ENCODE measurements around the gene LATS1. TPM values are rescaled to one million over a fixed set of nuclear protein-coding genes. Genes with fewer than 3 reads are reported as not detected.
"Not testable (repeated sequence)": the region's sequence is repeated elsewhere in the genome, so short reads cannot be mapped to it uniquely, and the experiment has no call there.

The LATS1 gene
- total and polyA plus RNA-seq, 2 of the 8 experiments (the other 6 are each of a cell fraction or from before 2014, with no cell fraction given) = 8.9 to 21.7 TPM

DNA sequence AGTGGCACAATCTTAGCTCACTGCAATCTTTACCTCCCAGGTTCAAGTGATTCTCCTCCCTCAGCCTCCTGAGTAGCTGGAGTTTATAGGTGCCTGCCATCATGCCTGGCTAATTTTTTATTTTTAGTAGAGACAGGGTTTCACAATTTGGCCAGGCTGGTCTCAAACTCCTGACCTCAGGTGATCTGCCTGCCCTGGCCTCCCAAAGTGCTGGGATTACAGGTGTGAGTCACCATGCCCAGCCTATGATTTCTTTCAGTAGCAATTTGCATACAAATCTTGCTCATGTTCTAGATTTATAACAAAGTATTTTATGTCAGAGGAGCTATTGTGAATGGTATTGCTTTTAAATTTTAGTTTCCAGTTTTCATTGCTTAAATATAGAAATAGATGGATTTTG, 45.6 kb downstream of the LATS1 start:
- H2BK5ac ChIP-seq (ENCODE audit: low read depth, low read length); H2BK15ac ChIP-seq (ENCODE audit: low read length); H3K9me3 ChIP-seq (ENCODE audit: insufficient read depth in 2 of 2, low read depth in 1 of 2, low read length in 1 of 2); H2BK12ac ChIP-seq (ENCODE audit: low read depth, low read length); H3K9ac ChIP-seq (replicated peaks in 1 of 4; ENCODE audit: extremely low read depth in 1 of 4, low read depth in 3 of 4, low read length in 3 of 4); H2AFZ ChIP-seq (ENCODE audit: low read length); H3K27ac ChIP-seq (ENCODE audit: low read depth, low read length); H3K27me3 ChIP-seq (replicated peaks in 1 of 4; ENCODE audit: control insufficient read depth in 3 of 4, extremely low read depth in 1 of 4, insufficient read depth in 3 of 4, low read length in 3 of 4); DNase-seq (ENCODE audit: low read depth in 1 of 2, low spot score in 2 of 2); H4K8ac ChIP-seq (ENCODE audit: extremely low read depth, insufficient read depth, low read length); H3K18ac ChIP-seq (ENCODE audit: extremely low read depth, low read length); H2AK5ac ChIP-seq (ENCODE audit: low read depth, low read length); H2BK120ac ChIP-seq (replicated peaks; ENCODE audit: low read depth, low read length); H3K23ac ChIP-seq (ENCODE audit: insufficient read length); H3K79me2 ChIP-seq (ENCODE audit: control insufficient read depth in 1 of 2, insufficient read depth in 2 of 2, low read length in 2 of 2); H3K79me1 ChIP-seq (ENCODE audit: low read depth, low read length); CTCF ChIA-PET (ENCODE audit: partially characterized antibody); H2BK20ac ChIP-seq (ENCODE audit: low read length); H3K56ac ChIP-seq (replicated peaks; ENCODE audit: insufficient read length, low read depth, low read length); H3K23me2 ChIP-seq (ENCODE audit: low read depth, low read length); H3K4me3 ChIP-seq (ENCODE audit: extremely low read depth in 1 of 4, insufficient read depth in 2 of 4, low read depth in 3 of 4, low read length in 4 of 4); H4K20me1 ChIP-seq (replicated peaks in 1 of 2; ENCODE audit: control insufficient read depth in 1 of 2, insufficient read depth in 2 of 2, low read length in 2 of 2); FAIRE-seq; H3K4me1 ChIP-seq (replicated peaks in 1 of 4; ENCODE audit: control insufficient read depth in 3 of 4, insufficient read depth in 4 of 4, low read length in 3 of 4); H3K14ac ChIP-seq (ENCODE audit: insufficient read length); H3K4ac ChIP-seq (replicated peaks; ENCODE audit: insufficient read length, low read depth, low read length); H3K4me2 ChIP-seq (ENCODE audit: insufficient read depth in 1 of 2, low read depth in 2 of 2, low read length in 2 of 2); POLR2A ChIA-PET (ENCODE audit: partially characterized antibody); H4K91ac ChIP-seq (replicated peaks; ENCODE audit: insufficient read length, low read length); H4K5ac ChIP-seq (ENCODE audit: insufficient read length, low read depth, low read length): not testable (repeated sequence)
- H3K36me3 ChIP-seq (ENCODE audit: control insufficient read depth in 2 of 4, insufficient read depth in 4 of 4, low read length in 3 of 4) = peaks cover 2 to 70% (median 22%) of the 10 kb centered on the region in 4 experiments; a peak in 7 of 8 replicates

Data from H1 (cell line).